HG03520 (cell line): ENCODE results near the gene SIRT6.
"Not testable (repeated sequence)": the region's sequence is repeated elsewhere in the genome, so short reads cannot be mapped to it uniquely, and the experiment has no call there.

ENCODE experiments used
- ATAC-seq: cut with Tn5 transposase; IDR thresholded peaks from one replicate; pipeline ENCODE4 v1.9.1; 2021; ENCODE audit warnings: mild to moderate bottlenecking, moderate library complexity; ENCODE audit not compliant: unreplicated experiment

SIRT6 gene

GRCh38 chr19:4175669-4175931 lies 6.8 kb downstream of the SIRT6 start:
- no peak for ATAC-seq

DNA sequence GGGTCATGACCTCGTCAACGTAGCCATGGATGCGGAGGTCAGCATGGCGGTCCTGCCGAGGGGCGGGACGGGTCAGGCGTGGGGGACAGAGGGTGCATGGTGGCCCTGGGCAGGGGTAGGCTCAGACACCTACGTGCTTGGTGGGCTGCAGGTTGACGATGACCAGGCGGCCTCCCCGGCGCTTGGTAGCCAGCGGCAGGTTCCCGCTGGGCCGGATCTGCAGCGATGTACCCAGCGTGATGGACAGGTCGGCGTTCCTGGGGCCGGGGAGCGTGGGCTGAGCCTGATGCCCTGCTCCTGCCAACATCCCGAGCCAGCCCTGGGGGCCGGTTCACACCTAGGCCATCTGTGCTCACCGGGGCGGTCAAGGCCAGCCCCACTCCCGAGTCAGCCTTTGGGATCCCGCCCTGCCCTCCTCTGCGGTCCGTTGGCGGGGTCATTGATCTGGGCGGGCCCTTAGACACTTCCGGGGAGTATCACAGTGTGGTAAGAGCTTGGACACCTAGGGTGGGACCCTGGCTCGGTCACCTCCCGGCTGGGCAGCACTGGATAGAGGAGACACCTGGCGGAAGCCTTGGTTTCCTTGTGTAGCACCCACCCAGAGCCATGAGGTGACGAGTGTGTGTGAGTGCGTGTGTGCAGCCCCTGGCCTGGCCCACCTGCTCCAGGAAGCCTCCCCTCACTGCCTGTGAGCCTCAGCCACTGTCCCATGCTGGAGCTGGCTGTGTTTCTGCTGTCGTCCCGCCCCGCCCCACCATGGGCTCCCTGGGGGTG lies 7.3 kb downstream of the SIRT6 start:
- no peak for ATAC-seq

DNA sequence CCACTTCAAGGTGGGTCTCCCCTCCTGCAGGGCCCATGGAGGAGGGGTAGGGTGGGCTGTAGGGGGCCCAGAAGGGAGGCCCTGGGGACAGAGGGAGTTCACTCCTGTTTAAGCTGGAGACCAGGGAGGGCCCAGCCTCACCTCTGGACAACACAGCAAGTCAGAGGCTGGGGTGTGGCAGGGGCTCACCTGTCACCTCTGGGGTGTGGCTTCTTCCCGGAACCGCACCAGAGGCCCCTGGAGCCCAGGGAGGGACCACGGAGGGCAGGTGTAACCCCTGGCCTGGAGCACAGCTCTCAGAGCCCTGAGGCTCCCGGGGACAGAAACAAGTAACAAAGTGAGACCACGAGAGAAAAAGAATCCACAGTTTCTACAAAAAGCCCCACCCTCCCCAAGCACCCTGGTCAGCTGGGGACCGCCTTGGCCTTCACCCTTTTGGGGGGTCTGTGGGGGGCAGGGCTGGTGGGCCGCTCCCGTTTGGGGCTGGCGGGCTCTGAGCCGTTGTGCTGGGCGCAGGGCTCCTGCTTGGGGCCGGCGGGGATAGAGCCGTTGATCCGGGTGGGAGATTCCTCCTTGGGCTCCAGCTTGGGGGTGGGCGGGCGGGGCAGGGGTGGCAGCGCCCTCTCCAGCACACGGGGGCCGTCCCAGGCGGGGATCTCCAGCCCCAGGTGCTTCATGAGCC lies 8.0 kb downstream of the SIRT6 start:
- no peak for ATAC-seq

DNA sequence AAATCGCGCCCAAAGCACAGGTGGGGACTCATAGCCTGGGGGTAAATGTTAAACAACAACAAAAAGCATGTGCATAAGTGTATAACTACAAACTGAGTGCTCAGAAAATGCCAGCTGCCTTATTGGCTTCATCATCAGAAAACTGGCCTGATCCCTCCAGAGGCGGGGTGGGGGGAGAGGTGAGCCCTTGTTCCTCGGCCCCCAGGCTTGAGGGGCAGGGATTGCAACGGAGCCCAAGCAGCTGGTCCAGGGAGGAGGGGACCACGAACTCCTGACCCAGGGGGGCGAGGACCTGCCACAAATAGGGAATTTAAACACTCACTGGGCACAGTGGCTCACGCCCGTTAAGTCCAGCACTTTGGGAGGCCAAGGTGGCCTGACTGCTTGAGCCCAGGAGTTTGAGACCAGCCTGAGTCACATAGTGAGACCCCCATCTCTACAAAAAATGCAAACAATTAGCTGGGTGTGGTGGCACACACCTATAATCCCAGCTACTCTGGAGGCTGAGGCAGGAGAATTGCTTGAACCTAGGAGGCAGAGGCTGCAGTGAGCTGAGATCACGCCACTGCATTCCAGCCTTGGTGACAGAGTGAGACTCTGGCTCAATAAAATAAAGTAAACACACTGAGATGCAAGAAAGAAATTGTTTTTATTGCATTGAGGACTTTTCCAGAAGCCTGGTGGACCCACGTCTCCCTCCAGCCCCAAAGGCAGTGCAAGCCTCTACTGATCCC lies 8.7 kb downstream of the SIRT6 start:
- ATAC-seq: no peak

- no peak for ATAC-seq
Observed at GRCh38 chr19:4172861-4173473, 9.4 kb downstream of the SIRT6 start.

GRCh38 chr19:4171676-4172075 lies 10.7 kb downstream of the SIRT6 start:
- ATAC-seq: no peak

GRCh38 chr19:4164262-4164661 lies 18.1 kb downstream of the SIRT6 start:
- no peak for ATAC-seq

- no peak for ATAC-seq
Observed at GRCh38 chr19:4161415-4162077, 20.8 kb downstream of the SIRT6 start.

GRCh38 chr19:4157971-4158370 lies 24.4 kb downstream of the SIRT6 start:
- not testable (repeated sequence) for ATAC-seq

DNA sequence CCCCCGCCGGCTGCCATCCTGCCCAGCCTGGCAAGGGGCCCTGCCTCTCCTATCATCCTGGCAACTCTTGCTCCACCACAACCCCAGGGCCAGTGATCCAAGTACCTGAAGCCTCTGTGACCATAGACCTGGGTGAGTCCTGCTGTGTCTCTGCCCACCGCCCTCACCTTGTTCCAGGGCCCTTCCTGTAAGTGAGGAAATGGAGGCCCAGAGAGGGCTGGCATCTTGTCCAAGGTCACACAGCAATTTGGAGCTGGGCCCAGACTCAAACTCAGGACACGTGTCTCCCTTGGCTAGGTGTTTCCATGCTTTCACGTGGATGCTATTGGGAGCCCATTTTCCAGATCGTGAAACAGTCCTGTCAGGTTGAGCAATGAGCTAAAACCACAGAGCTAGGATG lies 25.2 kb downstream of the SIRT6 start:
- ATAC-seq: no peak

- ATAC-seq: no peak
Observed at GRCh38 chr19:4154571-4155312, 27.6 kb downstream of the SIRT6 start.

DNA sequence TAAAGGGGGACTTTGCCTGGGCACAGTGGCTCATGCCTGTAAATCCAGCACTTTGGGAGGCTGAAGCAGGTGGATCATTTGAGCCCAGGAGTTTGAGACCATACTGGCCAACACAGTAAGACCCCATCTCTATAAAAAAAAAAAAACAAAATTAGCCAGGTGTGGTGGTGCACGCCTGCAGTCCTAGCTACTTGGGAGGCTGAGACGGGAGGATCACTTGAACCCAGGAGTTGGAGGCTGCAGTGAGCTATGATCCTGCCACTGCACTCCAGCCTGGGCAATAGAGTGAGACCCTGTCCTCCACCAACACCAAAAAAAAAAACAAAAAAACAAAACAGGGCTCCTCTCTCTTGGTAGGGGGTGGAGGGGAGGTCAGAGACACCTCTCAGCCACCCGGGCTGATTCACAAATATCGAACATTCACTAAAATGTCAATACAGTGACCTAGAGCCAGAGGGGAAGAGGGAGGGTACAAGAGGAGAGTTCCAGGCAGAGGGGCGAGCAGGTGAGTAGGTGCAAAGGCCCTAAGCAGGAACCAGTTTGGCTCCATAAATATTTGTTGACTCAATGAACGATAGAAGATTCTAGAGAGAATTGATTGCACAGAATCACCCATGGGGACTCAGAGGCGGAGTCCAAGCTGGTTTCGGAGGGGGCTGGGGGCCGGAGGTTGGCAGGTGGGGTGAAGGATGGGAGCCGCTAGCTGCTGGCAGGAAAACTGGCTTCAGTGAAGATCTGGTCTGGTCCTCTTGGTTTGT lies 29.9 kb downstream of the SIRT6 start:
- ATAC-seq: no peak

GRCh38 chr19:4151623-4152022 lies 30.7 kb downstream of the SIRT6 start:
- no peak for ATAC-seq

DNA sequence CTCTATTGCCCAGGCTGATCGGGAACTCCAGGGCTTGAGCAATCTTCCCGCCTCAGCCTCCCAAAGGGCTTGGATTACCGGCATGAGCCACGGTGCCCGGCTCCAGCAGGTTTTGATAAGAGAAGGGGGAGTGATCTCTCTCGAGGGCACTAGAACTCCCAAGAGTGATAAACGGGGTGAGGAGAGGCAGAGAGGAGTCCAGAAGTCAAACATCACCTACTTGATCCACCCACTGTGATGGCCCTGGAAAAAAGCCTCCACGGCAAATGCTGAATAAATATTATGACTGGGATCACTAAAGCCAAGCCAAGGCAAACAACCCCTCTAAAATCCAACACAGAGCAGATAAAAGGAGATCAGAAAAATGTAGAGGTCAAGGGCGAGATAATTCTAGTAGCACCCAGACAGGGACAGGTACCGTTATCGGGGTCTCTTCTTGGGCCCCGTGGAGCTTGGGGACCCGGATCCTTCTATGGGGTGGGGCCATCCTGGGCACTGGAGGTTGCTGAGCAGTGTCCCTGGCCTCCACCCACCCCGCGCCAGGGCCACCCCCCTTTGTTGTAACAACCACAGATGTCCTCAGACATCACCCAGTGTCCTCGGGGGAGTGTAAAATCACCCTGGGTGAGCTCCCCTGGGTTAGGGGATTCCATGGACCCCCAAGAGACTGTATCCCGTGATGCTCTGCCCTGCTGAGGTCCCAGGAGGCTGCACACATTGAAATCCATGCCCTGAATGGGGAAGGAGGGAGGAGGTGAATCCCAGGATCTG lies 32.7 kb downstream of the SIRT6 start:
- ATAC-seq: no peak

DNA sequence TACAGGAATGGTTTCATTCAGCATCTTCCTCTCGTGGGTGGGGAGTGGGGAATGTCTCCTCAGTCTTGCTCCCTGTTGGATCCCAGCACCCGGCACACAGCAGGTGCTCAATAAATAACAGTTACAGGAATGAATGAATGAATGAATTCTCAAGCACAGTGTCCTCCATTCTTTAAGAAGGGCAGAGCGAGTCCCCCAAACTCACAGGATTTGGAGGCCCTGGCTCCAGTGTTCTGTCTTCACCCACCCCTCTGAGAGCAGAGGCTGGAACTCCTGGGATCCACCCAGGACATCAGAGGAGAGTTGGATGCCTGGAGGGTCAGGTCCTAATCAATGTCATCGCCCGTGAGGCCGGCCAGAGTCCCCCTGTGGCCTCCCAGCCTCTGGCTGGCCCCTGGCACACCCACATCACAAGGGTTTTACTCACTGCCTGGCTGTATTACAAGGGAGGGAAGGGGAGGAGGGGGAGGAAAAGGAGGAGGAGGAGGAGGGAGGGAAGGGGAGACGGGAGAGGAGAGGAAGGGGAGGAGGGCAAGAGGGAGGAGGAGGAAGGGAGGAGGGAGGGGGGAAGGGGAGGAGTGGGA lies 37.6 kb downstream of the SIRT6 start:
- ATAC-seq: no peak

GRCh38 chr19:4142916-4143315 lies 39.4 kb downstream of the SIRT6 start:
- ATAC-seq: not testable (repeated sequence)

DNA sequence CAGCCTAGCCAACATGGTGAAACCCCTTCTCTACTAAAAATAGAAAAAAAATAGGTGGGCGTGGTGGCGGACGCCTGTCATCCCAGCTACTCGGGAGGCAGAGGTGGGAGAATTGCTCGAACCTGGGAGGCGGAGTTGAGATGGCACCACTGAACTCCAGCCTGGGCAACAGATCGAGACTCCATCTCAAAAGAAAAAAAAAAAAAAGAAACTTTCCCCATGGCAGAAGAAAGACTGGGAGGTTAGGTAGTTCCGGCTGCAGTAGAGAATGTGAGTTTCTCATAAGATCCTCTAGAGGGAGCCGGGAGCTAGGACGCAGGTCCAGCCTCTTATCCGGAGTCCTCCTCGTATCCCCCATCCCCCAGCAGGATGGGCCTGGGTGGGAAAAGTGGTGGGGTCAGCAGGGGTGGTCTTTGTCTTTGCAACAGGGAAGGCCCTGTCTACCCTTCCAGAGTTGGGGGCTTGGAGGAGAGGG lies 42.1 kb downstream of the SIRT6 start:
- no peak for ATAC-seq

GRCh38 chr19:4139614-4140236 lies 42.6 kb downstream of the SIRT6 start:
- no peak for ATAC-seq
